ENCODE data around the gene SFXN3.

SFXN3 gene

DNA sequence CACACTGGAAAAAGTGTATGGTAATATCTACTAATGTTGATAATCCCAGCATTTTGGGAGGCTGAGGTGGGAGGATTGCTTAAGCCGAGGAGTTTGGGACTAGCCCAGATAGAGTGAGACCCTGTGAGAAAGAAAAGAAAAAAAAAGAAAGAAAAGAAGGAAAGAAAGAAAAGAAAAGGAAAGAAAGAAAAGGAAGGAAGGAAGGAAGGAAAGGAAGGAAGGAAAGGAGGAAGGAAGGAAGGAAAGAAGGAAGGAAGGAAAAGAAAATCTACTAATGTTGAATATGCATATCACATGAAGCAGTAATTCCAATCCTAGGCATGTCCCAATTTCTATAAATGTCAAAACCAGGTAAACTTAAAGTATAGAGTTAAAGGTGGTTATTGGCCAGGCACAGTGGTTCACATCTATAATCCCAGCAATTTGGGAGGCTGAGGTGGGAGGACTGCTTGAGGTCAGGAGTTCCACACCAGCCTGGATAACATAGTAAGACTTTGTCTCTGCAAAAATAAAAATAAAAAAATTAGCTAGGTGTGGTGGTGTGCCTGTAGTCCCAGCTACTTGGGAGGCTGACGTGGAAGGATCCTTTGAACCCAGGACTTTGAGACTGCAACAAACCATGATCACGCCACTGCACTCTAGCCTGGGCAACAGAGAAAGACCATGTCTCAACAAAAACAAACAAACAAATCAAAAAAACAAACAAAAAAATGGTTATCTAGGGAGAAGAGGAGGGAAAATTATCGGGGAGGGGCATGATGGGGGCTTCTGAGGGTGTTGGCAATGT lies 25.5 kb downstream of the SFXN3 start:
- peaks cover 2% of the 10 kb centered on the region for H3K36me3 ChIP-seq (ENCODE audit: control insufficient read depth, insufficient read depth, low read length)
- no peak for DNase-seq (ENCODE audit: extremely low read depth, insufficient read length)
- no peak overlapping the region for H3K4me3 ChIP-seq (replicated peaks; ENCODE audit: low read depth, low read length)
- H3K27me3 ChIP-seq (replicated peaks; ENCODE audit: control insufficient read depth, insufficient read depth, low read length), result no peaks in the 10 kb centered on the region
- TF ChIP-seq, protein P1, sequence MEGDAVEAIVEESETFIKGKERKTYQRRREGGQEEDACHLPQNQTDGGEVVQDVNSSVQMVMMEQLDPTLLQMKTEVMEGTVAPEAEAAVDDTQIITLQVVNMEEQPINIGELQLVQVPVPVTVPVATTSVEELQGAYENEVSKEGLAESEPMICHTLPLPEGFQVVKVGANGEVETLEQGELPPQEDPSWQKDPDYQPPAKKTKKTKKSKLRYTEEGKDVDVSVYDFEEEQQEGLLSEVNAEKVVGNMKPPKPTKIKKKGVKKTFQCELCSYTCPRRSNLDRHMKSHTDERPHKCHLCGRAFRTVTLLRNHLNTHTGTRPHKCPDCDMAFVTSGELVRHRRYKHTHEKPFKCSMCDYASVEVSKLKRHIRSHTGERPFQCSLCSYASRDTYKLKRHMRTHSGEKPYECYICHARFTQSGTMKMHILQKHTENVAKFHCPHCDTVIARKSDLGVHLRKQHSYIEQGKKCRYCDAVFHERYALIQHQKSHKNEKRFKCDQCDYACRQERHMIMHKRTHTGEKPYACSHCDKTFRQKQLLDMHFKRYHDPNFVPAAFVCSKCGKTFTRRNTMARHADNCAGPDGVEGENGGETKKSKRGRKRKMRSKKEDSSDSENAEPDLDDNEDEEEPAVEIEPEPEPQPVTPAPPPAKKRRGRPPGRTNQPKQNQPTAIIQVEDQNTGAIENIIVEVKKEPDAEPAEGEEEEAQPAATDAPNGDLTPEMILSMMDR (IDR thresholded peaks at IDR 0.05; ENCODE audit: insufficient read depth, low read length, poor library complexity, severe bottlenecking), result no peak

DNA sequence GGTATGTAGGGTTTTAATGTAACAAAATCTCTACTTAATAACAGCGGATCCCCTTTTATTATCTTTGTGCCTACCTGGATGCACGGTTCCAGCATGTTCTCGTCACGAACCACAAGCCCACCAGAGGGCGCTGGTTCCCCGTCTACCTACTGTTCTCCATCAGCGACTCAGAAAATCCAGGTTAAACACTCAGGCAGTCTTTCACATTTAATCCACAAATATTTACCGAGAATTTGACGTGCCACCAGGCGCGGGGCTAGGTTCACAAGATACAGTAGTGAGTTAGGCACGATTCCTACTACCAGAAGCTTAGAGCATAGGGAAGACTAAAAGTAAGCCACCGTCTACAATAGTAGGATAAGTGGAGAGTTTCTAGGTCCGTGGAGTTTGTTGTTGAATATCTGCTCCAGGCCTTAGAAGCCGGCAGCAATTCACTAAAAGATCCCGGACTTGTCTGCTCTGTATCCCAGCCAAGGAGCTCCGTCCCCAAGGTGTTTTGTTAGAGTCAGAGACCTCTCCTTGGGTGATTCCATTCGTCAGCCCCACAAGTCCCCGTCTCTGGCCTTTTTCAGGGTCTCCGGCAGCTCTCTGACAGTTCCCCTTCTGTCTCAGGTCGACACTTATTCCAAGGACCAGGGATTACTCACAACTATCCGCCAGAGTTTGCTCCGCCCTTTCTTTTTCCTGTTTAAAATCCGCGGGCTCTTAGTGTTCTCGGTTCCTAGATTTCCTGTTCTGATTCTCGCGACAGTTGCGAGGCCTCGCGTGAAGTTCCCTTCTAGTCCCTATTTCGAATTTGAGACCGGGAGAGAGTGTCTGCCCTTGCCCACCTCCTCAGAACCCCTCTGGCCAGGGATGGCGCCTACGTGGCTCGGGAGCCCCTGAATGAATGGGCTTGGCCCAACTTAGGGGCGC lies 29.3 kb downstream of the SFXN3 start:
- H3K27me3 ChIP-seq (replicated peaks; ENCODE audit: control insufficient read depth, insufficient read depth, low read length), result no peaks in the 10 kb centered on the region
- TF ChIP-seq, protein P1 (IDR thresholded peaks at IDR 0.05; ENCODE audit: insufficient read depth, low read length, poor library complexity, severe bottlenecking), result peak; percentile 91
- H3K4me3 ChIP-seq (replicated peaks; ENCODE audit: low read depth, low read length), result peak overlapping the region; percentile 81
- peaks cover 2% of the 10 kb centered on the region for H3K36me3 ChIP-seq (ENCODE audit: control insufficient read depth, insufficient read depth, low read length)
- no peak for DNase-seq (ENCODE audit: extremely low read depth, insufficient read length)

DNA sequence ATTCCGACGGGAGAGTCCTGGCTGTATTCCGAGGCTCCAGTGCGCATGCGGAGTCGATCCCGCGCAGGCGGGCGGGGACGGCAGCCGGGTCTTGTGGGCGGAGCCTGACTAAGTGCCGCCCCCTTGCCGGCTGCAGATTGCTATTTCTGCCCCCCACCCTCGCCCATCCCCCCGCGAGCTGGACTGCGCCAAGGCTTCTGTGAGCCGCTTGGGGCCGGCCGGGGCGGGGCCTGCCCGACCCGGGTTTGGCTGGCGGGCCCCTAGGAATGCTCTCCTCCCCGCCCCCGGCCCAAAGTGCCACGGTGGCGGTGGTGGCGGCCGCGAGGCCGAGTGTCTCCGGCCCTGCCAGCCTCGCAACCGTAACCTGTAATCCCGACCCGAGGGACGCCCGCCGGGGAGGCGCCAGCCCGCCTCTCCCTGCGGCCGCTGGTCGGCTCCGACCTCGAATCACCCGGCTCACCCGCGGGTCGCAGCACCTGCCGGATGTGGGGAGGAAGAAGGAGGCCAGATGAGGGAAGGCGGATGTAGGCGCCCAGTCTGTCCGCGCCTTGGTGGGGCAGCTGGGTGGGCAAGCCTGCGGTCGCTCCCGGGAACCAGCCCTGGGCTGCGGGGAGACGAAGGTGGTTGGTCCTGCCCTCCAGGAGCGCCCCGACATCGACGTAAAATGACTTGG lies 30.1 kb downstream of the SFXN3 start:
- peak; percentile 93 for DNase-seq (ENCODE audit: extremely low read depth, insufficient read length)
- H3K36me3 ChIP-seq (ENCODE audit: control insufficient read depth, insufficient read depth, low read length), result peaks cover 2% of the 10 kb centered on the region
- H3K27me3 ChIP-seq (replicated peaks; ENCODE audit: control insufficient read depth, insufficient read depth, low read length), result no peaks in the 10 kb centered on the region
- TF ChIP-seq, protein P1 (IDR thresholded peaks at IDR 0.05; ENCODE audit: insufficient read depth, low read length, poor library complexity, severe bottlenecking), result no peak
- H3K4me3 ChIP-seq (replicated peaks; ENCODE audit: low read depth, low read length), result peak overlapping the region; percentile 81

DNA sequence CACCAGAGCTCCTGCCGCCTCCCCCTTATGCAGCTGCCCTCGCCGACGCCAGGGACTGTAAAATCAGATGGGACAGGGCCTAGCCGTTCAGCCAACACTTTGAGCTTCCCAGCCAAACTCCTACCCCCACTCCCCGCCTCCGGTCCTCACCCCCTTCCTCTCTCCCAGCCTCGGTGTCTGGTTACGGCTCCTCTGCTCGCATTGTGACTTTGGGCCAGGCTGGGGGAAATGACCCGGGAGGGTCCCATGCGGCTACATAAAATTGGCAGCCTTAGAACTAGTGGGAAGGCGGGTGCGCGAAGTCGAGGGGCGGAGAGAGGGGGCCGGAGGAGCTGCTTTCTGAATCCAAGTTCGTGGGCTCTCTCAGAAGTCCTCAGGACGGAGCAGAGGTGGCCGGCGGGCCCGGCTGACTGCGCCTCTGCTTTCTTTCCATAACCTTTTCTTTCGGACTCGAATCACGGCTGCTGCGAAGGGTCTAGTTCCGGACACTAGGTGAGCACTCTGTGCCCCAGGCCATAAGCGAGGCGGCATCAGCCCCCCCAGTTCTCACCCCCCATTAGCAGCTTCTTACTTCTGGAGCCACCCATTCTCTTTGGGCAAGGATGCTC lies 30.7 kb downstream of the SFXN3 start, which contains the start of gene KAZALD1:
TSS of gene KAZALD1 (plus strand) at position 366 of the 608 bp plus-strand sequence. CDS start 604 bp downstream, outside the sequence.
- DNase-seq (ENCODE audit: extremely low read depth, insufficient read length), result no peak
- no peaks in the 10 kb centered on the region for H3K27me3 ChIP-seq (replicated peaks; ENCODE audit: control insufficient read depth, insufficient read depth, low read length)
- H3K4me3 ChIP-seq (replicated peaks; ENCODE audit: low read depth, low read length), result peak within 1 kb of the TSS; percentile 81
- TF ChIP-seq, protein P1 (IDR thresholded peaks at IDR 0.05; ENCODE audit: insufficient read depth, low read length, poor library complexity, severe bottlenecking), result no peak
- peaks cover 2% of the 10 kb centered on the region for H3K36me3 ChIP-seq (ENCODE audit: control insufficient read depth, insufficient read depth, low read length)

Data from GM06990 (cell line).